ENCODE results near the gene PNLIPRP2. TPM values are rescaled to one million over a fixed set of nuclear protein-coding genes. Genes with fewer than 3 reads are reported as not detected.
A peak's percentile ranks its signal among the peaks of the same experiment; 100 is the strongest.

Gene PNLIPRP2
- total RNA-seq, 1 experiment from 2014 or later: 0.24 TPM

GRCh38 chr10:116646502-116646901 lies 25.7 kb downstream of the PNLIPRP2 start:
- Histone ChIP-seq H3K18ac (ENCODE audit: insufficient read length, low read depth, low read length) (no peak overlapping the region), H3K27me3 (ENCODE audit: insufficient read depth, low read length) (no peaks in the 10 kb centered on the region), H3K56ac (ENCODE audit: insufficient read length, low read depth, low read length) (no peak overlapping the region), H4K20me1 (ENCODE audit: control insufficient read depth, insufficient read depth, insufficient read length) (no peaks in the 10 kb centered on the region), H2BK120ac (ENCODE audit: low read depth, low read length, poor library complexity, severe bottlenecking) (no peak overlapping the region), H4K91ac (ENCODE audit: insufficient read length, low read depth, low read length) (no peak overlapping the region), H3K27ac (ENCODE audit: insufficient read length, low read depth, low read length) (no peak overlapping the region), H4K5ac (ENCODE audit: insufficient read length, low read depth, low read length) (no peak overlapping the region), H3K79me2 (ENCODE audit: insufficient read depth, low read length) (no peaks in the 10 kb centered on the region), H3K4me2 (ENCODE audit: insufficient read depth, insufficient read length, low read length) (no peak overlapping the region), H3K14ac (ENCODE audit: insufficient read depth, low read length) (no peak overlapping the region), H3K23ac (ENCODE audit: insufficient read length, low read depth, low read length) (no peak overlapping the region), H3K4ac (ENCODE audit: low read depth, low read length) (no peak overlapping the region), H2BK12ac (ENCODE audit: insufficient read length, low read depth, low read length) (no peak overlapping the region), H2BK15ac (ENCODE audit: low read depth, low read length) (no peak overlapping the region), H2BK5ac (ENCODE audit: insufficient read length, low read length) (no peak overlapping the region), H3K9me3 (ENCODE audit: control insufficient read depth, low read depth, low read length) (no peaks in the 10 kb centered on the region), H2BK20ac (ENCODE audit: low read depth, low read length, poor library complexity, severe bottlenecking) (no peak overlapping the region), H4K8ac (replicated peaks; ENCODE audit: insufficient read length, low read depth, low read length) (no peak overlapping the region), H3T11ph (ENCODE audit: low read length) (no peak overlapping the region), H2AFZ (ENCODE audit: low read length) (no peak overlapping the region), H3K79me1 (ENCODE audit: insufficient read depth, low read depth, low read length, poor library complexity, severe bottlenecking) (no peaks in the 10 kb centered on the region), H3K23me2 (ENCODE audit: insufficient read length, low read depth, low read length, poor library complexity, severe bottlenecking) (no peaks in the 10 kb centered on the region), H3K4me1 (ENCODE audit: insufficient read depth, low read length) (no peaks in the 10 kb centered on the region), H2AK5ac (ENCODE audit: insufficient read length, low read length) (no peak overlapping the region), H3K9ac (ENCODE audit: extremely low read depth, insufficient read length, low read length) (no peak overlapping the region)
- Mint-ChIP-seq H3K27ac (no peak overlapping the region), H3K4me1 (peaks cover 7 to 11% of the 10 kb centered on the region in 2 experiments; a peak in 3 of 4 replicates), H3K27me3 (ENCODE audit: low read depth) (peaks cover 3% of the 10 kb centered on the region), H3K4me3 (no peak overlapping the region), H3K9me3 (peaks cover 9 to 11% of the 10 kb centered on the region in 2 experiments), H3K36me3 (ENCODE audit: insufficient read depth in 1 of 3, low read depth in 3 of 3) (no peaks in the 10 kb centered on the region)
- TF ChIP-seq, protein P1, sequence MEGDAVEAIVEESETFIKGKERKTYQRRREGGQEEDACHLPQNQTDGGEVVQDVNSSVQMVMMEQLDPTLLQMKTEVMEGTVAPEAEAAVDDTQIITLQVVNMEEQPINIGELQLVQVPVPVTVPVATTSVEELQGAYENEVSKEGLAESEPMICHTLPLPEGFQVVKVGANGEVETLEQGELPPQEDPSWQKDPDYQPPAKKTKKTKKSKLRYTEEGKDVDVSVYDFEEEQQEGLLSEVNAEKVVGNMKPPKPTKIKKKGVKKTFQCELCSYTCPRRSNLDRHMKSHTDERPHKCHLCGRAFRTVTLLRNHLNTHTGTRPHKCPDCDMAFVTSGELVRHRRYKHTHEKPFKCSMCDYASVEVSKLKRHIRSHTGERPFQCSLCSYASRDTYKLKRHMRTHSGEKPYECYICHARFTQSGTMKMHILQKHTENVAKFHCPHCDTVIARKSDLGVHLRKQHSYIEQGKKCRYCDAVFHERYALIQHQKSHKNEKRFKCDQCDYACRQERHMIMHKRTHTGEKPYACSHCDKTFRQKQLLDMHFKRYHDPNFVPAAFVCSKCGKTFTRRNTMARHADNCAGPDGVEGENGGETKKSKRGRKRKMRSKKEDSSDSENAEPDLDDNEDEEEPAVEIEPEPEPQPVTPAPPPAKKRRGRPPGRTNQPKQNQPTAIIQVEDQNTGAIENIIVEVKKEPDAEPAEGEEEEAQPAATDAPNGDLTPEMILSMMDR (conservative IDR thresholded peaks at IDR 0.05): no peak
- DNase-seq: peak; percentile 7
- WGBS (ENCODE audit: extremely low coverage, insufficient read length, low lambda C conversion rate): no CpG with 5 or more reads among the region's 5 CpGs
